Measurements from ENCODE around the gene CNGA4.
"Not testable (repeated sequence)": the region's sequence is repeated elsewhere in the genome, so short reads cannot be mapped to it uniquely, and the experiment has no call there.

DNA sequence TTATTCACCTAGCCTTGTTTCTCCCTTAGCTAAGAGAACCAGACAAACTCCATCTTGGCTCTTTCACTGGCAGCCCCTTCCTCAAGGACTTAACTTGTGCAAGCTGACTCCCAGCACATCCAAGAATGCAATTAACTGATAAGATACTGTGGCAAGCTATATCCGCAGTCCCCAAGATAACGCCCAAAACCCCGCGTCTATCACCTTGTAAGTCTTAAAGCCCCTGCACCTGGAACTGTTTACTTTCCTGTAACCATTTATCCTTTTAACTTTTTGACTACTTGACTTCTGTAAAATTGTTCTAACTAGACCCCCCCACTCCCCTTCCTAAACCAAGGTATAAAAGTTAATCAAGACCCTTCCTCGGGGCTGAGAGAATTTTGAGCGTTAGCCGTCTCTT lies 41.9 kb downstream of the CNGA4 start:
- TF ChIP-seq, protein P1, sequence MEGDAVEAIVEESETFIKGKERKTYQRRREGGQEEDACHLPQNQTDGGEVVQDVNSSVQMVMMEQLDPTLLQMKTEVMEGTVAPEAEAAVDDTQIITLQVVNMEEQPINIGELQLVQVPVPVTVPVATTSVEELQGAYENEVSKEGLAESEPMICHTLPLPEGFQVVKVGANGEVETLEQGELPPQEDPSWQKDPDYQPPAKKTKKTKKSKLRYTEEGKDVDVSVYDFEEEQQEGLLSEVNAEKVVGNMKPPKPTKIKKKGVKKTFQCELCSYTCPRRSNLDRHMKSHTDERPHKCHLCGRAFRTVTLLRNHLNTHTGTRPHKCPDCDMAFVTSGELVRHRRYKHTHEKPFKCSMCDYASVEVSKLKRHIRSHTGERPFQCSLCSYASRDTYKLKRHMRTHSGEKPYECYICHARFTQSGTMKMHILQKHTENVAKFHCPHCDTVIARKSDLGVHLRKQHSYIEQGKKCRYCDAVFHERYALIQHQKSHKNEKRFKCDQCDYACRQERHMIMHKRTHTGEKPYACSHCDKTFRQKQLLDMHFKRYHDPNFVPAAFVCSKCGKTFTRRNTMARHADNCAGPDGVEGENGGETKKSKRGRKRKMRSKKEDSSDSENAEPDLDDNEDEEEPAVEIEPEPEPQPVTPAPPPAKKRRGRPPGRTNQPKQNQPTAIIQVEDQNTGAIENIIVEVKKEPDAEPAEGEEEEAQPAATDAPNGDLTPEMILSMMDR (IDR thresholded peaks at IDR 0.05; ENCODE audit: low read length): not testable (repeated sequence)
- not testable (repeated sequence) for TF ChIP-seq EZH2 (IDR thresholded peaks at IDR 0.05; ENCODE audit: borderline replicate concordance, low read length)

Measured in OCI-LY1 (cell line).